NCI-H748 treated with DMSO at 0.1 percent for 48 hours (cell line): ENCODE measurements around the gene ST6GALNAC5.
A peak's percentile ranks its signal among the peaks of the same experiment; 100 is the strongest.
"Not testable (repeated sequence)": the region's sequence is repeated elsewhere in the genome, so short reads cannot be mapped to it uniquely, and the experiment has no call there.

Experiments used
- DNase-seq: peaks from one replicate; lab custom pipeline; 2025; lab: John Stamatoyannopoulos, UW

The ST6GALNAC5 gene

GRCh38 chr1:76866566-76866965 is 714 bp upstream of the ST6GALNAC5 start:
- no peak for DNase-seq

GRCh38 chr1:76868154-76868882 is 1.0 kb downstream of the ST6GALNAC5 start:
- DNase-seq: peak; percentile 74

GRCh38 chr1:76868916-76869315 is 1.6 kb downstream of the ST6GALNAC5 start:
- peak; percentile 44 for DNase-seq

- DNase-seq: no peak
These were observed 2.8 kb downstream of the ST6GALNAC5 start for GRCh38 chr1:76870037-76870436.

- DNase-seq: no peak
These were observed 4.2 kb downstream of the ST6GALNAC5 start for GRCh38 chr1:76871355-76871974.

- DNase-seq: no peak
These were observed 5.7 kb downstream of the ST6GALNAC5 start for GRCh38 chr1:76872944-76873343.

GRCh38 chr1:76876655-76877395 is 9.5 kb downstream of the ST6GALNAC5 start:
- DNase-seq: no peak

- not testable (repeated sequence) for DNase-seq
These were observed 11.7 kb downstream of the ST6GALNAC5 start for GRCh38 chr1:76879014-76879413.

GRCh38 chr1:76881762-76882161 is 14.5 kb downstream of the ST6GALNAC5 start:
- no peak for DNase-seq

GRCh38 chr1:76891931-76892622 is 24.8 kb downstream of the ST6GALNAC5 start:
- DNase-seq: no peak

- DNase-seq: no peak
These were observed 25.4 kb downstream of the ST6GALNAC5 start for GRCh38 chr1:76892675-76893074.

GRCh38 chr1:76901158-76901767 is 34.0 kb downstream of the ST6GALNAC5 start:
- peak; percentile 71 for DNase-seq

GRCh38 chr1:76905876-76906595 is 38.8 kb downstream of the ST6GALNAC5 start:
- DNase-seq: no peak

- DNase-seq: no peak
These were observed 42.0 kb downstream of the ST6GALNAC5 start for GRCh38 chr1:76909311-76909710.

GRCh38 chr1:76919085-76919484 is 51.8 kb downstream of the ST6GALNAC5 start:
- no peak for DNase-seq

- no peak for DNase-seq
These were observed 54.3 kb downstream of the ST6GALNAC5 start for GRCh38 chr1:76921590-76921989.

GRCh38 chr1:76925825-76926224 is 58.5 kb downstream of the ST6GALNAC5 start:
- no peak for DNase-seq

- DNase-seq: no peak
These were observed 61.2 kb downstream of the ST6GALNAC5 start for GRCh38 chr1:76928522-76928921.

GRCh38 chr1:76929136-76929535 is 61.9 kb downstream of the ST6GALNAC5 start:
- no peak for DNase-seq

- DNase-seq: peak; percentile 82
These were observed 66.9 kb downstream of the ST6GALNAC5 start for GRCh38 chr1:76933847-76934815.
